ENCODE measurements around the gene SPRY4.

- TF ChIP-seq EZH2 (IDR thresholded peaks at IDR 0.05; ENCODE audit: borderline replicate concordance, low read depth, low read length, poor library complexity, severe bottlenecking) = no peak
- TF ChIP-seq, protein P1, sequence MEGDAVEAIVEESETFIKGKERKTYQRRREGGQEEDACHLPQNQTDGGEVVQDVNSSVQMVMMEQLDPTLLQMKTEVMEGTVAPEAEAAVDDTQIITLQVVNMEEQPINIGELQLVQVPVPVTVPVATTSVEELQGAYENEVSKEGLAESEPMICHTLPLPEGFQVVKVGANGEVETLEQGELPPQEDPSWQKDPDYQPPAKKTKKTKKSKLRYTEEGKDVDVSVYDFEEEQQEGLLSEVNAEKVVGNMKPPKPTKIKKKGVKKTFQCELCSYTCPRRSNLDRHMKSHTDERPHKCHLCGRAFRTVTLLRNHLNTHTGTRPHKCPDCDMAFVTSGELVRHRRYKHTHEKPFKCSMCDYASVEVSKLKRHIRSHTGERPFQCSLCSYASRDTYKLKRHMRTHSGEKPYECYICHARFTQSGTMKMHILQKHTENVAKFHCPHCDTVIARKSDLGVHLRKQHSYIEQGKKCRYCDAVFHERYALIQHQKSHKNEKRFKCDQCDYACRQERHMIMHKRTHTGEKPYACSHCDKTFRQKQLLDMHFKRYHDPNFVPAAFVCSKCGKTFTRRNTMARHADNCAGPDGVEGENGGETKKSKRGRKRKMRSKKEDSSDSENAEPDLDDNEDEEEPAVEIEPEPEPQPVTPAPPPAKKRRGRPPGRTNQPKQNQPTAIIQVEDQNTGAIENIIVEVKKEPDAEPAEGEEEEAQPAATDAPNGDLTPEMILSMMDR (conservative IDR thresholded peaks at IDR 0.05; ENCODE audit: low read depth, low read length) = no peak
These were observed 15.0 kb downstream of the SPRY4 start for GRCh38 chr5:142309747-142310318.
